K562 (cell line): ENCODE data around the gene RABGAP1. TPM values are rescaled to one million over a fixed set of nuclear protein-coding genes. Genes with fewer than 3 reads are reported as not detected.

Experiments
- ATAC-seq: fragments of 200-7000 bp; cut with Tn5 transposase; 3 replicates; pipeline ENCODE4 v1.9.1; 2020; ENCODE audit warnings: moderate library complexity
- BruUV-seq: library from RNA; stranded (reverse); fragments of 400-500 nt; replicated peaks from 2 replicates; lab custom pipeline; 2021; lab: Mats Ljungman, UMichigan
- CTCF ChIA-PET: fragments of 300-600 bp; formaldehyde crosslinking; extraction: SDS; loops from one replicate; lab custom pipeline; 2021; ENCODE audit warnings: low intra/inter-chr PET ratio; lab: Yijun Ruan, JAX
- POLR2A ChIA-PET: fragments of 300-600, 350-650 bp; sonication (Branson Sonifier 250); formaldehyde crosslinking; extraction: SDS; loops from one replicate; lab custom pipeline; 2021; ENCODE audit warnings: antibody characterized with exemption, inconsistent platforms; lab: Yijun Ruan, JAX
- DNase-seq, 4 experiments: peaks; one replicate each; pipeline versions ENCODE4 v3.0.0 to v3.0.0-alpha.2; 2011 to 2018; ENCODE audit warnings: low spot score in 3 of 4, mixed read lengths in 3 of 4; ENCODE audit errors: extremely low read depth in 1 of 4
- FAIRE-seq: peaks from 2 replicates; lab custom pipeline; 2011; peaks lifted over from hg19 to GRCh38; lab: Jason Lieb, UNC
- H2AFZ ChIP-seq: 2 replicates; pipeline ENCODE4 v1.6.0; 2011; ENCODE audit warnings: low read depth, low read length, control low read depth, inconsistent platforms
- H3K27ac ChIP-seq: fragments of 200-600 bp; 3 replicates; pipeline ENCODE4 v1.8.0; 2011; ENCODE audit warnings: low read depth, mild to moderate bottlenecking, control low read depth, inconsistent platforms, low read length, moderate library complexity, mixed read lengths; ENCODE audit errors: extremely low read depth
- H3K27me3 ChIP-seq, 2 experiments: fragments of 300-600 bp in 1 of 2; 2 replicates in 1 of 2; 3 replicates in 1 of 2; pipeline versions ENCODE4 v1.6.0 to v1.8.0; 2011; ENCODE audit warnings: inconsistent platforms in 2 of 2, low read length in 2 of 2, mild to moderate bottlenecking in 1 of 2, mixed read lengths in 1 of 2, moderate library complexity in 1 of 2; ENCODE audit not compliant: control insufficient read depth in 2 of 2, insufficient read depth in 2 of 2
- H3K36me3 ChIP-seq: fragments of 300-600 bp; 3 replicates; pipeline ENCODE4 v1.8.0; 2011; ENCODE audit warnings: mild to moderate bottlenecking, low read length, inconsistent platforms; ENCODE audit not compliant: control insufficient read depth, insufficient read depth
- H3K4me1 ChIP-seq, 2 experiments: fragments of 200-600 bp in 1 of 2; replicated peaks in 1 of 2; 2 replicates in 1 of 2; 3 replicates in 1 of 2; pipeline versions ENCODE4 v1.5.1 to v1.8.0; 2011; ENCODE audit warnings: inconsistent platforms in 2 of 2, low read length in 2 of 2, mild to moderate bottlenecking in 1 of 2, mixed read lengths in 1 of 2, moderate library complexity in 1 of 2; ENCODE audit not compliant: control insufficient read depth in 2 of 2, insufficient read depth in 2 of 2
- H3K4me2 ChIP-seq: 2 replicates; pipeline ENCODE4 v1.6.1; 2011; ENCODE audit warnings: low read length, control low read depth, inconsistent platforms, mixed read lengths; ENCODE audit not compliant: insufficient read depth
- H3K4me3 ChIP-seq: fragments of 200-600 bp; sonication (generic), shearing (Covaris generic); 2 replicates; pipeline ENCODE4 v1.5.1; 2016; ENCODE audit warnings: control low read depth, inconsistent platforms
- H3K79me2 ChIP-seq: fragments of 200-600 bp; 3 replicates; pipeline ENCODE4 v1.8.0; 2011; ENCODE audit warnings: low read length, inconsistent platforms; ENCODE audit not compliant: control insufficient read depth, insufficient read depth
- H3K9ac ChIP-seq, 2 experiments: 2 replicates each; pipeline versions ENCODE4 v1.6.0 to v1.6.1; 2011; ENCODE audit warnings: low read depth in 2 of 2, low read length in 2 of 2, control low read depth in 1 of 2, inconsistent platforms in 1 of 2, mild to moderate bottlenecking in 1 of 2, mixed read lengths in 1 of 2; ENCODE audit not compliant: insufficient read depth in 1 of 2
- H3K9me1 ChIP-seq: one replicate; pipeline ENCODE4 v1.6.0; 2011; ENCODE audit warnings: inconsistent platforms, mild to moderate bottlenecking, low read length, moderate library complexity; ENCODE audit not compliant: control insufficient read depth, insufficient read depth
- H3K9me3 ChIP-seq: replicated peaks from 2 replicates; pipeline ENCODE4 v1.5.1; 2011; ENCODE audit warnings: low read depth, low read length, inconsistent platforms; ENCODE audit not compliant: control insufficient read depth, insufficient read depth
- H4K20me1 ChIP-seq: replicated peaks from 2 replicates; pipeline ENCODE4 v1.6.1; 2011; ENCODE audit warnings: low read length, inconsistent platforms, mixed read lengths; ENCODE audit not compliant: control insufficient read depth, insufficient read depth
- ATF1 ChIP-seq, 2 experiments: fragments of 450-650 bp in 1 of 2; IDR thresholded peaks; 2 replicates each; pipeline ENCODE4 v1.6.1; 2016; ENCODE audit warnings: missing compliant biosample characterization in 1 of 2, missing genetic modification characterization in 1 of 2
- NBN ChIP-seq: fragments of 450-650 bp; IDR thresholded peaks from 2 replicates; pipeline ENCODE4 v1.6.1; 2016; ENCODE audit warnings: low read depth, mild to moderate bottlenecking
- RBM34 ChIP-seq: fragments of 200-400 bp; formaldehyde crosslinking; IDR thresholded peaks from 2 replicates; pipeline ENCODE4 v1.6.1; 2018; ENCODE audit warnings: low read length, borderline replicate concordance; ENCODE audit not compliant: insufficient read depth
- SRSF1 ChIP-seq: fragments of 200-400 bp; formaldehyde crosslinking; IDR thresholded peaks from 2 replicates; pipeline ENCODE4 v1.6.1; 2017; ENCODE audit warnings: mild to moderate bottlenecking, low read depth, low read length, moderate library complexity
- STAG1 ChIP-seq: sonication (generic); formaldehyde crosslinking; IDR thresholded peaks from 2 replicates; pipeline ENCODE4 v1.5.0; 2020; ENCODE audit warnings: missing genetic modification reagents, borderline replicate concordance
- ZBED1 ChIP-seq: IDR thresholded peaks from 2 replicates; pipeline ENCODE4 v1.6.1; 2014
- ZBTB26 ChIP-seq: fragments of 450-650 bp; formaldehyde crosslinking; IDR thresholded peaks from 2 replicates; pipeline ENCODE4 v1.4.0; 2022; ENCODE audit warnings: missing genetic modification characterization
- WGBS: fragments of 100-300 bp; shearing (Covaris generic); methylation state at CpG from one replicate; pipeline ENCODE4 v1.1.6; 2016; ENCODE audit warnings: low coverage, mixed read lengths; ENCODE audit not compliant: insufficient coverage; ENCODE audit errors: missing lambda C conversion rate; 5-methylcytosine and 5-hydroxymethylcytosine counted together
- in situ Hi-C: fragments of 300-500 bp; cut with MboI; formaldehyde crosslinking; loops from 4 replicates; pipeline ENCODE4 v1.15.0; 2018; ENCODE audit warnings: inconsistent platforms, mixed read lengths
- intact Hi-C: fragments of 100-400 bp; cut with micrococcal nuclease; formaldehyde crosslinking; loops from 2 replicates; pipeline ENCODE4 v1.14.2; 2022
- polyA plus RNA-seq, 8 experiments: library from polyadenylated mRNA; depleted of rRNA in 4 of 8; stranded (reverse) in 5 of 8; unstranded in 3 of 8; fragments of >200 nt; fragmentation: Nextera tagmentation in 2 of 8; fragmentation: Illumina TruSeq in 1 of 8; extraction: Ambion mirVana in 2 of 8; extraction: Trizol in 1 of 8; gene quantifications; 2 replicates each; pipeline versions ENCODE4 v1.2.1 to v1.2.3, GENCODE V29; 2011 to 2014; ENCODE audit warnings: inconsistent platforms in 1 of 8, missing spikeins in 1 of 8
- total RNA-seq, 7 experiments: library from RNA; depleted of rRNA in 6 of 7; stranded (reverse); fragments of >200 nt in 6 of 7; fragmentation: Illumina TruSeq in 2 of 7; extraction: Trizol in 2 of 7; gene quantifications; 2 replicates each; pipeline versions ENCODE4 v1.2.1 to v1.2.3, GENCODE V29; 2011 to 2021; ENCODE audit warnings: low replicate concordance in 1 of 7

Gene RABGAP1
- total and polyA plus RNA-seq, 9 of the 15 experiments (the other 6 are each of a cell fraction or from before 2014, with no cell fraction given) = 1.5 to 22.7 (median 13.1) TPM

GRCh38 chr9:123067136-123067535, 126.3 kb downstream of the RABGAP1 start (continued):
- no peak for TF ChIP-seq ATF1 (CRISPR knock-in tag; IDR thresholded peaks at IDR 0.05)
- TF ChIP-seq ATF1 (tag; IDR thresholded peaks at IDR 0.05) = no peak
- no peak for TF ChIP-seq NBN
- TF ChIP-seq SRSF1 = no peak
- TF ChIP-seq ZBTB26 (CRISPR knock-in tag) = no peak
- no peak for TF ChIP-seq STAG1
- no peak for TF ChIP-seq ZBED1
- TF ChIP-seq, all 486 proteins: peak for 0

DNA sequence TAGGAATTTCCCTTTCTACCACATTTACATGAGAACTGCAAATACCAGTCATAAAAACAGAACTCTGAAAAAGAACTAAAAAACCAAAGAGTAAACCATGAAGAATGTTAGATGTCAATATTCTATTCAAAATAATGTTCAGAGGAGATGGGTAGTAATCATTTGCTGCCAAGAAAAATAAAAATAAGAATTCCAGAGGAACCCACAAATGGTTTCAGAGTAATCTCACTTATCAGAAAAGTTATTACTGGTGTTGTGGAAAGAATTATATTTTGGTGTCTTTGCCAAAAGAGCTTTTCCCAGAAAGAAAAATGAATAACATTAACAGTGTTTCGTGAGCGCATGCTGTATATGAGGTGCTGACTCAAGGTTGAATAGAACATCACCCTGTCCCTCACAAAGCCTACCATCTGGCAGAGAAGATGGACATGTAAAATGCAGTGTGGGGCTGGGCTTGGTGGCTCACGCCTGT, 128.2 kb downstream of the RABGAP1 start:
- Histone ChIP-seq H3K9ac (no peak overlapping the region), H3K36me3 (peaks cover 32% of the 10 kb centered on the region; the same call in 2 of the 3 replicates), H3K27ac (no peak overlapping the region), H3K4me1 (no peaks in the 10 kb centered on the region), H3K9me1 (no peaks in the 10 kb centered on the region), H3K4me2 (no peak overlapping the region), H3K27me3 (no peaks in the 10 kb centered on the region), H3K79me2 (no peaks in the 10 kb centered on the region), H3K4me3 (no peak overlapping the region), H4K20me1 (no peaks in the 10 kb centered on the region), H2AFZ (no peak overlapping the region), H3K9me3 (no peaks in the 10 kb centered on the region)
- ChIA-PET CTCF (no interaction called here), POLR2A (no interaction called here)
- BruUV-seq = no TSS peak
- no peak for FAIRE-seq
- no peak for ATAC-seq
- in situ Hi-C loops (no loop called here), intact Hi-C loops (loop anchor here (10.0 kb wide), 1 partner anchor 604 kb away; no protein-coding TSS in a partner anchor)
- WGBS = 88% methylated on average over 3 of the region's 3 CpGs
- DNase-seq = no peak
- TF ChIP-seq RBM34 = no peak
